HCEC 1CT (cell line): ENCODE results near the gene CYP8B1.
"Not testable (repeated sequence)": the region's sequence is repeated elsewhere in the genome, so short reads cannot be mapped to it uniquely, and the experiment has no call there.

Experiments used
- DNase-seq: peaks from one replicate; pipeline ENCODE4 v3.0.0-alpha.2; 2017

The CYP8B1 gene

DNA sequence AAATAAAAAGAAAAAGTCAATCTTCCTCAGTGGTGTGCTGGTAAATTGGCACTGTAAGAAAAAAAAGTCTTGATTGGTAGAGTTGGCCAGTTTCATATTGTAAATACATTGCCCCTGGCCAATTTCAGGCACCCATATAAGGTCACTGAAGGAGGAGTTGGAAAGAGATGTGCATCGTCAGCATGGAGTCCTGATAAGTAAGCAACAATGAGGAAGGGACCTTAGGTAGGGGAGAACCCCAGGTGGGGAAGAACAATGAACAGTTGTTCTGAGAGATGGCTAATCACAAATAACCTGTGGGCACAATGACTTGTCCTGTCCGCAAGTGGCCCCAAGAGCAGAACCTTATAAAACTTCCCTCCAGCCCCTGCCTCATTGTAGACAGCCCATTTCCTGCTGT, 8.6 kb upstream of the CYP8B1 start:
- no peak for DNase-seq

DNA sequence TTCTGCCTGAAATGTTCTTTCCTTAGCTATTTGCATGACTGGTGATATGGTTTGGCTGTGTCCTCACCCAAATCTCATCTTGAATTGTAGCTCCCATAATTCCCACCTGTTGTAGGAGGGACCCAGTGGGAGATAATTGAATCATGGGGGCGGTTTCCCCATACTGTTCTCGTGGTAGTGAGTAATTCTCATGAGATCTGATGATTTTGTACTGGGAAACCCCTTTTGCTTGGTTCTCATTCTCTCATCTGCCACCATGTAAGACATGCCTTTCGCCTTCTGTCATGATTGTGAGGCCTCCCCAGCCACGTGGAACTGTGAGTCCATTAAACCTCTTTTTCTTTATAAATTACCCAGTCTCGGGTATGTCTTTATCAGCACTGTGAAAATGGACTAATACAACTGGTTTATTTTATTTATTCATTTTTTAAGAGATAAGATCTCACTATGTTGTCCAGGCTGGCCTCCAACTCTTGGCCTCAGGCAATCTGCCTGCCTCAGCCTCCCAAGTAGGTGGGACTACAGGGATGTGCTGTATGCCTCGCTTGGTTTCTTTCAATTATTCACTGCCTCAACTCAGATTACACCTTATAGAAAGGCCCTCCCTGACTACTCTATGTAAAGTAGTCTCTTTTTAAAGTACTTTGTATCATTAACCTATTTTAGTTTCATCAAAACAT, 7.7 kb upstream of the CYP8B1 start:
- not testable (repeated sequence) for DNase-seq

DNA sequence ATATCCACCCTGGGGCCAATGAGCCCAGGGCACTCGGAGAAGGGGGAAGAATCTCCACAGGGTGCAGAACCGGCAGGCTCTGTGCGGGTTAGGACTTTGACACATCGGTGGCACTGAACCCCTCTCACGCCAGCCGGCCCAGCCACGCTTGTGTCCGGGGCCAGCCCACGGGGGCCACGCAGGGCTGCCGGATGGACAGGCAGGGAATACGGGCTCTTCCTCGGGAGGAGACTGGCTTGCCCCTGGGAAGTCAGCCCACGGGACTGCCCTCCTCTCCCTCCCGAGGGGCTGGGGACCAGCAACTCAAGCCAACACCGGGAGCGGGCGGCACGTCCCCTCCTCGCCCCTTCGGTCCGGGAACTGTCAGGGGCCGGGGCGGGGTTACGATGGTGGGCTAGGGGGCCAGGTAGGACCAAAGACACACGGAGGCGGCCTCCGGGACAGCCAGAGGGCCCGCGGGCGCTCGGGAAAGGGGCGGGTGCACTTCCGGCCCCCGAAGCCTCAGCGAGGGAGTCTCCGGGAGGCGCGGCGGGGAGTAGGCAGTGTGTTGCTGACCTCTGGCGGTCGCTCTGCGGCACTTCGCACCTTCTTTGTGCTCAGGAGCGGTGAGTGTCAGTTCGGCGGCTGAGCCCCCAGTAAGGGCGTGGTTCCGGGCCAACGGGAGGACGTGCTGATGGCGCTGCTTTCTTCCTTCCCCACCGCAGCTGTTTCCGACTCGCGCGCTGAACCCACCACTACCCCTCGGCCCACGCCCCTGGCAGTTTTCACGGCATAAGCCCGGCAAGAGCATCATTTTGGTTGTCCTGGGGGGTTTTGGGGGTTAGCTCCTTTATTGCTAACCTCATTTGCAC, 5.1 kb upstream of the CYP8B1 start:
- DNase-seq, result peak; percentile 78

DNA sequence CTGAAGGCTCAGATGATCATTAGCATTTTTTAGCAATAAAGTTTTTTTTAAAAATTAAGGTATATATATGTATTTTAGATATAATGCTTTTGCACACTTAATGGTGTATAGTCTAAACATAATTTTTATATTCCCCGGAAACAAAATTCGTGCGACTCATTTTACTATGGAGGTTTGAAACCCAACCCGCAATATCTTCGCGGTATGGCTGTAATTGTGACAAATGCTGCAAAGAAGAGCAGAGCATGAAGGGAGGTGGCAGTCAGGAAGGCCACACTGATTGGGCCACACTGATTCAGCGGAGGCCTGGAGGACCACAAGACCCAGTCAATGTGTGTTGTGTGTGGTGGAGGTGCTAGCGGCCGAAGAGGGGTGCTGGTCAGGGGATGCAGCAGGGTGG, 4.5 kb upstream of the CYP8B1 start:
- DNase-seq, result no peak

DNA sequence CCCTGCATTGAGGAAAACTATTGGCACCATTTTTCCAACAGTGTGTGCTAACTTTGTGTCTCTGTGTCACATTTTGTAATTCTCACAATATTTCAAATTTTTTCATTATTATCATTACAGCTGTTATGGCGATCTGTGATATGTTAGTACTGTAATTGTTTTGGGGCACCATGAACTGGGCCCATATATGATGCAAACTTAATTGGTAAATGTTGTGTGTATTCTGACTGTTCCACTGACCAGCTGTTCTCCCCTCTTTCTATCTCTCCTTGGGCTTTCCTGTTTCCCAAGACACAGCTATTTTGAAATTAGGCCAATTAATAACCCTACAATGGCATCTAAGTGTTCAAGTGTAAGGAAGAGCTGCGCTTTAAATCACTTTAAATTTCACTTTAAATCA, 2.2 kb upstream of the CYP8B1 start:
- DNase-seq, result no peak

- DNase-seq, result no peak
Observed at GRCh38 chr3:42876940-42877720, 1.5 kb upstream of the CYP8B1 start.

- DNase-seq, result no peak
Observed at GRCh38 chr3:42876401-42876800, 722 bp upstream of the CYP8B1 start.

DNA sequence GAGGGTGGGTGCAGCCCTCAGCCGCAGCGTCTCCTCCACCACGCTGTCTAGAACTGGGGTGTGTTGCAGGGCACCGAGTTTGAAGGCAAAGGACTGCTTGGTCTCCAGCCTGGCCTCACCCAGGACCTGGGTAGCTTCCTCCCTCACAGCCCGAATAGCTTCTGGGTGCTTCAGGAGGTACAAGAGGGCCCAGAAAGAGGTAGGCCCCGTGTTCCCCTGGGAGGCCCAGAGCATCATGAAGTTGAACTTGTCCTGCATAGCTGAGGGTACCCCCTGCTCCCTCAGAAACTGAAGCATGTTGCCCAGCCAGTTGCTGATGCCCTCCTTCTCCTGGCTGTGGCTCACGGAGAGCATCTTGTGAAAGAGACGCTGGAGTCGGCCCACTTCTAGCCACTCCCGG, 930 bp downstream of the CYP8B1 start:
- no peak for DNase-seq

- DNase-seq, result no peak
Observed at GRCh38 chr3:42873221-42873982, 2.3 kb downstream of the CYP8B1 start.

GRCh38 chr3:42872718-42873117, 3.0 kb downstream of the CYP8B1 start:
- no peak for DNase-seq

DNA sequence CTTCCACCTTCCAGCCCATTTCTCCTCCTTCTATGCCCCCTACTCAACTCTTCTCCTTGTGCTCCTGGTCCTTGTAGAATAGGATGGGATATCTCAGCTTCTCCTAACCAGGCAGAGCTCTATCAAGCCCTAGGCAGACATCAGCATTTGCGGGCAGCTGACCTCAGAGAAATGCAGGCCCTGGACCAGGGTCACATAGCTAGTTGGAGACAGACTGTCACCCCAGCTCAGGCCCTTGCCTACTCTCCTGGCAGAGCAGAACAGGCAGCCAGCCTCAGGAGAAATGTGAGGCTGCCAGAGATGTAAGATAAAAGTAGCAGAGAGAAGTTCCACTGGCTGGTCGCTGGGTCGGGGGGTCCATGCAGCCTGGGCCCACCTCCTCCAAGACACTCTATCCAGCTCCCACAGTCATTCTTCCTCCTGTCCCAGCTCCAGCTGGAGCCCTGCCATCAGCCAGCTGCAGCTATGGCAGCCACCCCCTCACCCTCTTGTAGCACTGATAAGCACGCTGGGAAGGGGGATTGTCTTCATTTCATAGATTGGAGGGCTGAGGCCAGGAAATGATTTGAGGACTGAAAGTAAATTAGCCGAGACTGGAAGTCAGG, 4.0 kb downstream of the CYP8B1 start:
- DNase-seq, result no peak

GRCh38 chr3:42868841-42869240, 6.8 kb downstream of the CYP8B1 start:
- no peak for DNase-seq

GRCh38 chr3:42867138-42867537, 8.5 kb downstream of the CYP8B1 start:
- no peak for DNase-seq

DNA sequence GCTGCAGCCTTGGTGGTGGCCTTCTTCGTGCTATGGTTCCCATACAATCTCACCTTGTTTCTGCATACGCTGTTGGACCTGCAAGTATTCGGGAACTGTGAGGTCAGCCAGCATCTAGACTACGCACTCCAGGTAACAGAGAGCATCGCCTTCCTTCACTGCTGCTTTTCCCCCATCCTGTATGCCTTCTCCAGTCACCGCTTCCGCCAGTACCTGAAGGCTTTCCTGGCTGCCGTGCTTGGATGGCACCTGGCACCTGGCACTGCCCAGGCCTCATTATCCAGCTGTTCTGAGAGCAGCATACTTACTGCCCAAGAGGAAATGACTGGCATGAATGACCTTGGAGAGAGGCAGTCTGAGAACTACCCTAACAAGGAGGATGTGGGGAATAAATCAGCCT, 10.4 kb downstream of the CYP8B1 start:
- DNase-seq, result no peak

- no peak for DNase-seq
Observed at GRCh38 chr3:42864321-42864950, 11.2 kb downstream of the CYP8B1 start.

GRCh38 chr3:42856544-42856943, 19.1 kb downstream of the CYP8B1 start:
- DNase-seq, result no peak

DNA sequence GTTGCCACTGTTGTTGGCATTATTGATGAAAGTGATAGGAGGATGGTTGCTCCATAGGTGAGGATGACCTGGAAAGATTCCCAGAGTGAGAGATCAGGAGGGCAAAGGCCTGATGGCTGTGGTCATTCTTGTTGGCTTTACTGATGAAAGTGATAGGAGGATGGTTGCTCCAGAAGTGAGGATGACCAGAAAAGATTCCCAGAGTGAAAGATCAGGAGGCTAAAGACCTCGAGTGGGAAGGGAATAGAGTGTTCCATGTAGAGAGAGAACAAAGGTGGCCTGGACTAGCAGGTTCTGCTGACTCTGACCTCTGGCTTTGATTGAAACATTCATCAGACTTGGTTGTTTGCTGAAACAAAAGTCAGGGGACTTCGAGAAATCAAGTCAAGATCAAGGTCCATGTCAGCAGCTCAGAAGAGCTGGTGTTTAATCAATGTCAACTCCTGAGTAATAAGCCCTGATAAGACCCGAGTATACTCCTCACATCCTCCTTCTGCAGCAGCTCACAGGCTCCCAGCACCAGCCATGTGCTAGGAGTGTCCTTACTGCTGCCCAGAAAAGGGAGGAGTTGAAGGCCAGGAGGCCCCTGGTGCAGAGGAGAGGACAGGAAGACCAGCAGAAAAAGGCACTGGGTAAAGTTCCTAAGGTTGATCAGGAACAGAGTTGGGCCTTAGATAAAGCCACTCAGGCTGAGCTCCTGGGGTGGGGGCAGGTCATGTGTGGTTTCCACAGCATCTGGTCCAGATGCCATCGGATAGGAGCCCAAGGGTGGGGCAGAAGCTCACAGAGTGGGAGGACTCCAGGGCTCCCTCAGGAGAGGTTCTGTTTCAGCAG, 19.9 kb downstream of the CYP8B1 start:
- no peak for DNase-seq

DNA sequence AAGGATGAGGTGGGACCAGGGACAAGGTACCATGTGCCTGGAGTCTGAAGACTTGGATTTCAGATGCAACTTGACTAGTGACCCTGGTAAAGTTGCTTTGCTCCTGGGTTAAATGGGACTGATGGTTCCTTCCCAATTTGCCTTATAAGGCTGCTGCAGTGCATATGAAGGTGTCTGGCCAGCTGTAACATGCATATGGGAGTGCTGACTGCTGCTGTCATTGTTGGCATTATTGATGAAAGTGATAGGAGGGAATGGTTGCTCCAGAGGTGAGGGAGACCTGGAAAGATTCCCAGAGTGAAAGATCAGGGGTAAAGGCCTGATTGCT, 20.5 kb downstream of the CYP8B1 start:
- DNase-seq, result no peak

DNA sequence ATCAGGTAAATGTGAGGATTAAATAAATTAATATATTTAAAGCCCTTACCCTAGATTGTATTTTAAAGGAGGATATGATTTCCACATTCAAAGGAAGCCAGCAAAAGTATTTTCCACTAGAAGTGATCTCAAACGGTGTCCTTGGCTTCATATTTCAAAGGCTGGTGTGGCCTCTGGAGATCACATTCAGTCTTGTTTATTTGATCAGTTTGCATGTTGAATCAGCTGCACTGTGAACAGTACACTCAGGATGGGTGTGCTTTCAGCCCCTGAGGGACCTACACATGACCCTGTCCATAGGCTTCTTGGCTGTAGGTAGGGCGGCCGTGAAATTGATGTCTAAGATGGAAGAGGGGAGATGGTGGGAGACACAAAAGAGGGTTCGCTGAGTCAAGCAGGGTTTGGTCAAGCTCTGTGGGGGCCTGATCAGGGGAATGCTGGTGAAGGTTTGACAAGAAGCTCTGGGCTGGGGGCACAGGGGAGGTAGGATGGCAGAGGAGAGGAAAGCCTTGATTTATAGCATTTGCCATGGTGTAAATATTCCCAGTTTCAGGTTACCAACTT, 21.9 kb downstream of the CYP8B1 start:
- DNase-seq, result no peak

DNA sequence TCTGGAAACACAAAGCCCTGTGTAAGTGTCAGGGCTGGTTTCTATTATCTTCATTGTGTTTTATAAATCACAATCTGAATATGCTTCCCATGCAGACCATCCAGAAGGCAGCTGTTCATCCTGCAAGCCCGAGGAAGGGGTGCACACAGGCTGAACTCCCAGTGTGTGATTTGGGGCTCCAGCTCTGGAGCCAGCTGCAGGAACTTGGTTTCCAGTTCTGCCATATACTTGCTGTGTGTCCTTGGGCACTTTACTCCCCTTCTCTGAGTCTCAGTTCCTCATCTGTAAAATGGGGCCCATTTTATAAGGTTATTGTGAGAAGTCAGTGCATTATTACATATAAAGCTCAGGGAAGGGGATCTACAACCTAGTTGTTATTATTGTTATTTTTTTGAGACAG, 22.6 kb downstream of the CYP8B1 start:
- no peak for DNase-seq

GRCh38 chr3:42852441-42852840, 23.2 kb downstream of the CYP8B1 start:
- DNase-seq, result no peak
